Adrenal gland (tissue), 12 donors: ENCODE results near the gene HYAL3. TPM values are rescaled to one million over a fixed set of nuclear protein-coding genes. Genes with fewer than 3 reads are reported as not detected.
A peak's percentile ranks its signal among the peaks of the same experiment; 100 is the strongest.

Experiments used
- DNase-seq, 7 donors: peaks; one replicate each; pipeline ENCODE4 v3.0.0-alpha.2; 2019 to 2020
- H3K27ac ChIP-seq, 5 donors: fragments of 200-600 bp; sonication (generic) in 4 of 5; 1 replicate in 3 of 5; 2 replicates in 2 of 5; pipeline versions ENCODE4 v1.5.1 to v1.8.0; 2016 to 2020; ENCODE audit warnings: mild to moderate bottlenecking in 1 of 5
- H3K27me3 ChIP-seq: fragments of 200-600 bp; 2 replicates; pipeline ENCODE4 v1.8.0; 2021
- H3K36me3 ChIP-seq, 2 donors: fragments of 200-600 bp; replicated peaks in 1 of 2; 1 replicate in 1 of 2; 2 replicates in 1 of 2; pipeline versions ENCODE4 v1.5.1 to v1.8.0; 2018 to 2022
- H3K4me1 ChIP-seq, 2 donors: fragments of 200-600 bp; replicated peaks in 1 of 2; 1 replicate in 1 of 2; 2 replicates in 1 of 2; pipeline versions ENCODE4 v1.5.1 to v1.8.0; 2018 to 2021
- H3K4me3 ChIP-seq, 4 donors: fragments of 200-600 bp; sonication (generic) in 3 of 4; one replicate each; pipeline ENCODE4 v1.5.1; 2016 to 2018
- H3K9me3 ChIP-seq, 3 donors: fragments of 200-600 bp; sonication (generic) in 1 of 3; replicated peaks in 1 of 3; 1 replicate in 2 of 3; 2 replicates in 1 of 3; pipeline versions ENCODE4 v1.5.1 to v1.8.0; 2016 to 2021
- CTCF ChIP-seq, 6 experiments: fragments of 450-650 bp in 4 of 6; fragments of 200-600 bp in 2 of 6; sonication (generic) in 1 of 6; IDR thresholded peaks; 1 replicate in 5 of 6; 2 replicates in 1 of 6; pipeline versions ENCODE4 v1.5.1 to v1.8.0; 2016 to 2021; ENCODE audit warnings: antibody characterized with exemption in 6 of 6, mild to moderate bottlenecking in 2 of 6, moderate library complexity in 1 of 6
- POLR2A ChIP-seq, 2 donors: fragments of 450-650 bp; IDR thresholded peaks; one replicate each; pipeline ENCODE4 v1.6.1; 2017; ENCODE audit warnings: antibody characterized with exemption in 2 of 2, mild to moderate bottlenecking in 2 of 2, moderate library complexity in 1 of 2
- WGBS, 4 donors: extraction: QIAGEN DNeasy Blood & Tissue Kit in 2 of 4; methylation state at CpG; one replicate each; pipeline versions ENCODE4 v1.1.5 to v1.1.7; 2013 to 2017; 5-methylcytosine and 5-hydroxymethylcytosine counted together
- intact Hi-C, 2 donors: fragments of 100-400 bp; cut with DNase I; formaldehyde crosslinking; loops; one replicate each; pipeline versions ENCODE4 v1.14.1 to v1.15.0; 2022 to 2023
- polyA plus RNA-seq, 3 donors: library from polyadenylated mRNA; stranded (reverse); fragments of 200-250 nt in 2 of 3; fragments of 350-450 nt in 1 of 3; fragmentation: Illumina TruSeq in 1 of 3; extraction: RNeasy Lipid Tissue Mini Kit (QIAGEN cat#74804) in 1 of 3; gene quantifications; one replicate each; pipeline ENCODE4 v1.2.3, GENCODE V29; 2013 to 2014
- total RNA-seq, 9 donors: library from RNA; depleted of rRNA in 4 of 9; stranded (reverse); fragments of >200 nt in 4 of 9; fragments of 120-200 nt in 1 of 9; fragmentation: NEBNext Ultra II Directional in 1 of 9; extraction: Animal tissue kit (Norgen Biotek cat#: 25700) in 1 of 9; gene quantifications; one replicate each; pipeline versions ENCODE4 v1.1.0 to v1.2.4, GENCODE V29; 2013 to 2023
- donor health status: healthy with polysubstance abuse.
- donor health status: Bipolar disorder and iron deficiency.
- donor health status: DM: yes; HTN: yes; CAD: no.
- donor health status: DM: no; HTN: no; CAD: no.
- donor health status: DM: no; HTN: no; CAD: no.
- donor health status: DM: yes; HTN: yes; CAD: no.

The HYAL3 gene
- total and polyA plus RNA-seq, 12 donors: 1.7 to 6.8 (median 3.4) TPM

GRCh38 chr3:50304601-50305000 lies 5.4 kb upstream of the HYAL3 start:
- intact Hi-C loops: no loop called here
- Histone ChIP-seq H3K27me3 (no peaks in the 10 kb centered on the region), H3K36me3 (no peaks in the 10 kb centered on the region), H3K27ac (no peak overlapping the region), H3K9me3 (peaks cover 0 to 5% (median 0%) of the 10 kb centered on the region in 3 donors), H3K4me3 (no peak overlapping the region), H3K4me1 (peaks cover 25 to 37% of the 10 kb centered on the region in 2 donors)
- TF ChIP-seq POLR2A (IDR thresholded peaks at IDR 0.05) (no peak), CTCF (IDR thresholded peaks at IDR 0.05) (no peak)
- no peak for DNase-seq

- TF ChIP-seq POLR2A (IDR thresholded peaks at IDR 0.05) (peak in 1 of 2 donors; percentile 39), CTCF (IDR thresholded peaks at IDR 0.05) (peak in 1 of 6 experiments; percentile 13)
- intact Hi-C loops: no loop called here
- H3K4me3 ChIP-seq: peak within 1 kb of the TSS in 2 of 4 donors; percentile 14 to 35
- DNase-seq: peak; percentile 77 to 90 (median 88)
- H3K27ac ChIP-seq: peak within 1 kb of the TSS; percentile 60 to 86 (median 74)
- no peaks in the 10 kb centered on the region for H3K27me3 ChIP-seq
- 41 to 57% (median 50%) methylated on average over 1 to 14 of the region's 14 CpGs for WGBS, 4 donors
- no peaks in the 10 kb centered on the region for H3K36me3 ChIP-seq
- no peaks in the 10 kb centered on the region for H3K9me3 ChIP-seq
- peaks cover 26 to 44% of the 10 kb centered on the region in 2 donors for H3K4me1 ChIP-seq
Measured at GRCh38 chr3:50303013-50303815, 4.0 kb upstream of the HYAL3 start, which contains the start of gene HYAL1. HYAL1 (minus strand) TSS chr3:50303574; CDS start chr3:50302956, 618 bp downstream.

- Histone ChIP-seq H3K27ac (peak overlapping the region in 4 of 5 donors; percentile 68 to 86 (median 76)), H3K36me3 (no peaks in the 10 kb centered on the region), H3K27me3 (no peaks in the 10 kb centered on the region), H3K4me1 (peaks cover 26 to 48% of the 10 kb centered on the region in 2 donors), H3K4me3 (peak overlapping the region in 1 of 4 donors; percentile 35), H3K9me3 (no peaks in the 10 kb centered on the region)
- TF ChIP-seq POLR2A (IDR thresholded peaks at IDR 0.05) (no peak), CTCF (IDR thresholded peaks at IDR 0.05) (no peak)
- 78 to 80% (median 79%) methylated on average over 13 to 32 of the region's 32 CpGs for whole genome bisulfite sequencing, 4 donors
- DNase-seq: peak in 3 of 7 donors; percentile 49 to 59 (median 49)
- intact Hi-C loops: no loop called here
Measured at GRCh38 chr3:50302095-50303012, 3.1 kb upstream of the HYAL3 start.
